ENCODE measurements around the gene CREBL2.
"Not testable (repeated sequence)": the region's sequence is repeated elsewhere in the genome, so short reads cannot be mapped to it uniquely, and the experiment has no call there.

CREBL2 gene

GRCh38 chr12:12630850-12631249, 19.2 kb downstream of the CREBL2 start:
- Mint-ChIP-seq H3K4me1 (peaks cover 26% of the 10 kb centered on the region), H3K27me3 (no peaks in the 10 kb centered on the region), H3K36me3 (peaks cover 13% of the 10 kb centered on the region), H3K9me3 (no peaks in the 10 kb centered on the region), H3K4me3 (no peak overlapping the region), H3K27ac (no peak overlapping the region)
- no peak for DNase-seq (ENCODE audit: low spot score in 2 of 2)
- ATAC-seq (ENCODE audit: low read depth): no peak

GRCh38 chr12:12635651-12636050, 24.0 kb downstream of the CREBL2 start:
- DNase-seq (ENCODE audit: low spot score in 2 of 2): no peak
- H3K36me3 Mint-ChIP-seq: peaks cover 40% of the 10 kb centered on the region
- H3K9me3 Mint-ChIP-seq: no peaks in the 10 kb centered on the region
- no peak for ATAC-seq (ENCODE audit: low read depth)
- no peak overlapping the region for H3K4me3 Mint-ChIP-seq
- no peaks in the 10 kb centered on the region for H3K27me3 Mint-ChIP-seq
- no peak overlapping the region for H3K27ac Mint-ChIP-seq
- peaks cover 13% of the 10 kb centered on the region for H3K4me1 Mint-ChIP-seq

DNA sequence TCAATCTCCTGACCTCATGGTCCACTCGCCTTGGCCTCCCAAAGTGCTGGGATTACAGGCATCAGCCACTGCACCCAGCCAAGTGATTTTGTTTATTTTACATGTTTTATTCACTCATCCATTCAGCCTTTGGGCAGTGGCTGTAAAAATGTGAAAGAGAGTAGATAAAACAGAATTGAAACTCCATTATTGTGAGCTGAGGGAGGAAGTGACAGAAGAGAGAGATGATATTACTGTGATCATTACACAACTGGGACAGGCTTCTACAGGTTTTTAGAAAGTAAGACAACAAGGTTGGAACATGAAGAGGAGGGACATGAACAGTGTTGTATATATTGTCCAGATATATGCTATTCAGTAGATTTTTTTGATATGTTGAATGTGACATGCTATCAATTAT, 25.0 kb downstream of the CREBL2 start:
- Mint-ChIP-seq H3K4me1 (peaks cover 7% of the 10 kb centered on the region), H3K27ac (peak overlapping the region; percentile 16), H3K9me3 (no peaks in the 10 kb centered on the region), H3K4me3 (no peak overlapping the region), H3K36me3 (peaks cover 44% of the 10 kb centered on the region), H3K27me3 (no peaks in the 10 kb centered on the region)
- DNase-seq (ENCODE audit: low spot score in 2 of 2): no peak
- peak; percentile 51 for ATAC-seq (ENCODE audit: low read depth)

DNA sequence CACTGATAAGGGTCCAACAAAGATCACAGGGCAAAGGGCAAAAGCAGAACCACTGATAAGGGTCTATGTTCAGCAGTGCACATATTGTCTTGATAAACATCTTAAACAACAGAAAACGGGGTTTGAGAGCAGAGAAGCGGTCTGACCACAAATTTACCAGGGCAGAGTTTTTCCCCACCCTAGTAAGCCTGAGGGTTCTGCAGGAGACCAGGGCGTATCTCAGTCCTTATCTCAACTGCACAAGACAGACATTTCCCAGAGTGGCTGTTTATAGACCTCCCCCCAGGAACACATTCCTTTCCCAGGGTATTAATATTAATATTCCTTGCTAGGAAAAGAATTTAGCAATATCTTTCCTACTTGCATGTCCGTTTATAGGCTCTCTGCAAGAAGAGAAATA, 28.3 kb downstream of the CREBL2 start:
- H3K9me3 Mint-ChIP-seq; H3K27me3 Mint-ChIP-seq; DNase-seq (ENCODE audit: low spot score in 2 of 2); H3K27ac Mint-ChIP-seq; ATAC-seq (ENCODE audit: low read depth); H3K4me1 Mint-ChIP-seq; H3K4me3 Mint-ChIP-seq: not testable (repeated sequence)
- peaks cover 45% of the 10 kb centered on the region for H3K36me3 Mint-ChIP-seq

DNA sequence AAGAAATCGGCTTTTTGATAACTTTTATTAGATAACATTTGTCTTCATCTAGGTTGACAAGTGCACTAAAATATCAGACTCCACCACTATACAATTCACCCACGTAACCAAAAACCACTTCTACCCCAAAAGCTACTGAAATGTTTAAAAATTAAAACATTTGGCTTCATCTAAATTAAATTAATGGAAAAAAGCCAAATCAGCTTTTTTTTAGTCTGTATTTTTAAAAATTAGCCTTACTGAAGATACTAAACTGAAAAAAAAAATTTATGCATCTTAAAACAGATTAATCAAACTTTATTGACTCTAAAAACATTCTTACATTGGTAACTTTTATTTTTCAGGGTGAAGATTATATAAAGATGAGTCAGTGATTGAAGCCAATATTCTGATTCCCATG, 30.0 kb downstream of the CREBL2 start:
- Mint-ChIP-seq H3K9me3 (no peaks in the 10 kb centered on the region), H3K4me3 (no peak overlapping the region), H3K27ac (no peak overlapping the region), H3K36me3 (peaks cover 37% of the 10 kb centered on the region), H3K4me1 (peaks cover 4% of the 10 kb centered on the region), H3K27me3 (no peaks in the 10 kb centered on the region)
- DNase-seq (ENCODE audit: low spot score in 2 of 2) (no peak), ATAC-seq (ENCODE audit: low read depth) (no peak)

DNA sequence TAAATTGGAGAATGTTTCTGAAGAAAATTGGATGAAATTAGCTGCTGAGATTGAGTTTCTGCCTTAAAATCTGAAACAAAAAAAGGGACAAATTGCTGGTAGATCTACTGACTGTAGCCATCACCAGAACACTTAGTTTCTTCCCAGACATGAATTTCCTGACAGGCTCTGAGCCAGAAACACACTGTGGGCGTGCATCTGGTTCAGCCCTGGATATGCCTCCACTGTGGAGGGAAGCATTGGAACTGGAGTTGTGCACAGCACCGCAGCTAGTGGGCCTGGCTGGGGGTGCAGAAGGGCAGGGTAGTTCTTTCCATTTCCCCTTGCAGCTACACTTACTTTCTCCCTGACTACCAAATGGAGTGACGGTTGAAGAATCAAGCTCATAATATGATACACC, 31.2 kb downstream of the CREBL2 start:
- H3K27me3 Mint-ChIP-seq: no peaks in the 10 kb centered on the region

DNA sequence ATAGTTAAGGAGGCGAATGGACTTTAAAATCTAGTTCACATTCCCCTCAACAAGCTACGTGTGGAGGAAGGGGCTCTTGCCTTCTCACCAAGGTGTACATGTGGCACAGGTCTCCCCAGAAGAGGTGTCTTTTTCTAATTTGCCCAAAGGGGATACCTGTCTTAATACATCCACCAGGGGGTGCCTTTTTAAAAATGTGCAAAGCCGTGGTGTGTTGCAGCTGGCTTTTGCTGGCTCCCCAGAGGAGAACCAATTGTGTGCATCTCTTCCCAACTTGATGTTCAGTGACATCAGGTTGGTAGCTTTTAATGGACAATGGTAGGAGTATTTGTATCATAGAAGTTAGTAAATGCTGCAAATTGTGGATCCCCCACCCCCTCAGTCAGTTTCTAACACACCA, 33.8 kb downstream of the CREBL2 start:
- Mint-ChIP-seq H3K4me1 (peaks cover 2% of the 10 kb centered on the region), H3K9me3 (peaks cover 14% of the 10 kb centered on the region), H3K4me3 (no peak overlapping the region), H3K36me3 (peaks cover 18% of the 10 kb centered on the region), H3K27ac (peak overlapping the region; percentile 53), H3K27me3 (no peaks in the 10 kb centered on the region)
- DNase-seq (ENCODE audit: low spot score in 2 of 2) (peak; percentile 31 to 63), ATAC-seq (ENCODE audit: low read depth) (peak; percentile 98)

More for the DNA sequence above, 31.2 kb downstream of the CREBL2 start:
- Mint-ChIP-seq H3K27ac (no peak overlapping the region), H3K9me3 (no peaks in the 10 kb centered on the region), H3K4me1 (peaks cover 2% of the 10 kb centered on the region), H3K4me3 (no peak overlapping the region), H3K36me3 (peaks cover 29% of the 10 kb centered on the region)
- ATAC-seq (ENCODE audit: low read depth) (no peak), DNase-seq (ENCODE audit: low spot score in 2 of 2) (no peak)

DNA sequence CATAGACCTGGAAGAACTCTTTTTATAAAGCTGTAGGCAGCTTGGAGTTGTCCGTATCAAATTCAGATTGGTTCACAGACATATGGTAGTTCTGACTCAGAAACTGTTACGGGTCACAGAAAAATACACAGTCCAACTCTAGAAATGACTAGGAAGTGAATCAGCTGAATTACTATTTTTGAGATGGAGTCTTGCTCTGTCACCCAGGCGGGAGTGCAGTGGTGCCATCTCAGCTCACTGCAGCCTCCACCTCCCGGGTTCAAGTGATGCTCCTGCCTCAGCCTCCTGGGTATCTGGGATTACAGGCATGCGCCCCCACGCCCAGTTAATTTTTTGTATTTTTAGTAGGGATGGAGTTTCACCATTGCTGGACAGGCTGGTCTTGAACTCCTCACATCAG, 34.3 kb downstream of the CREBL2 start:
- H3K4me1 Mint-ChIP-seq; H3K27ac Mint-ChIP-seq; H3K27me3 Mint-ChIP-seq; ATAC-seq (ENCODE audit: low read depth); H3K4me3 Mint-ChIP-seq; DNase-seq (ENCODE audit: low spot score in 2 of 2): not testable (repeated sequence)
- peaks cover 14% of the 10 kb centered on the region for H3K9me3 Mint-ChIP-seq
- H3K36me3 Mint-ChIP-seq: peaks cover 16% of the 10 kb centered on the region

- ATAC-seq (ENCODE audit: low read depth) (no peak), DNase-seq (ENCODE audit: low spot score in 2 of 2) (no peak)
- Mint-ChIP-seq H3K36me3 (peaks cover 15% of the 10 kb centered on the region), H3K27ac (no peak overlapping the region), H3K4me3 (no peak overlapping the region), H3K9me3 (peaks cover 16% of the 10 kb centered on the region), H3K27me3 (no peaks in the 10 kb centered on the region), H3K4me1 (peaks cover 2% of the 10 kb centered on the region)
Measured at GRCh38 chr12:12646483-12647072, 34.9 kb downstream of the CREBL2 start.

DNA sequence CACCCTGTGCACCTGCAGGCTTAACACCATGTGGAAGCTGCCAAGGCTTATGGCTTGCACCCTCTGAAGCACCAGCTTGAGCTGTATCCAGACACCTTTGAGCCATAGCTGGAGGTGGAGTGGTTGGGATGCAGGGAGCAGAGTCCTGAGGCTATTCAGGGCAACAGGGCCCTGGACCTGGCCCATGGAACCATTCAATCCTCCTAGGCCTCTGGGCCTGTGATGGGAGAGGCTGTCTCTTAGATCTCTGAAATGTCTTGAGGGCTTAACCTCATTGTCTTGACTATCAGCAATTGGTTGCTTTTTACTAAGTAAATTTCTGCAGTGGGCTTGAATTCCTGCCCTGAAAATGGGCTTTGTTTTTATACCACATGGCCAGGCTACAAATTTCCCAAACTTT, 36.6 kb downstream of the CREBL2 start:
- Mint-ChIP-seq H3K36me3 (peaks cover 9% of the 10 kb centered on the region), H3K27me3 (no peaks in the 10 kb centered on the region), H3K4me1 (peaks cover 2% of the 10 kb centered on the region), H3K4me3 (no peak overlapping the region), H3K9me3 (peaks cover 16% of the 10 kb centered on the region), H3K27ac (no peak overlapping the region)
- DNase-seq (ENCODE audit: low spot score in 2 of 2): no peak
- no peak for ATAC-seq (ENCODE audit: low read depth)

DNA sequence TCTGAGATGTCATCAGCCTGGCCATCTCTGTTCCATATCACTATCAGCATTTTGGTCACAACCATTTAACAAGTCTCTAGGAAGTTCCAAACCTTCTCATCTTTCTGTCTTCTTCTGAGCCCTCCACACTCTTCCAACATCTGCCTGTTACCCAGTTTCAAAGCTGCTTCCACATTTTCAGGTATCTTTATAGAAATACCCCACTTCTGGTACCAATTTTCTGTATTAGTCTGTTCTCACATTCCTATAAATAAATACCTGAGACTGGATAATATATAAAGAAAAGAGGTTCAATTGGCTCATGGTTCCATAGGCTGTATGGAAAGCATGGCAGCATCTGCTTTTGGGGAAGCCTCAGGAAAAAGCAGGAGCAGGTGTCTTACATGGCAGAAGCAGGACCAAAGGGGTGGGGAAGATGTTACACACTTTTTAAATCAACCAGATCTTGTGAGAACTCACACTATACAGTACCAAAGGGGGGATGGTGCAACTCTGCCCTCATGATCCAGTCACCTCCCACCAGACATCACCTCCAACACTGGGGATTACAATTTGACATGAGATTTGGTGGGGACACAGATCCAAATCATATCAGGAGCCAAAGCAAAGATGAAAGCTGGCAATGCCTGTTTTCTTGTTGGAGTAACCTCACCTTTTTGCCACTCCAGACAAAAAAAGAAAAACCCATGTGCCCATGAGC, 37.4 kb downstream of the CREBL2 start:
- DNase-seq (ENCODE audit: low spot score in 2 of 2): no peak
- no peak overlapping the region for H3K4me3 Mint-ChIP-seq
- H3K4me1 Mint-ChIP-seq: peaks cover 2% of the 10 kb centered on the region
- H3K27me3 Mint-ChIP-seq: no peaks in the 10 kb centered on the region
- H3K36me3 Mint-ChIP-seq: peaks cover 7% of the 10 kb centered on the region
- ATAC-seq (ENCODE audit: low read depth): no peak
- H3K27ac Mint-ChIP-seq: no peak overlapping the region
- H3K9me3 Mint-ChIP-seq: peaks cover 16% of the 10 kb centered on the region

- no peak for DNase-seq (ENCODE audit: low spot score in 2 of 2)
Measured at GRCh38 chr12:12651752-12652151, 40.1 kb downstream of the CREBL2 start.

GRCh38 chr12:12652704-12653103, 41.0 kb downstream of the CREBL2 start:
- not testable (repeated sequence) for H3K4me1 Mint-ChIP-seq; ATAC-seq (ENCODE audit: low read depth); H3K27me3 Mint-ChIP-seq; DNase-seq (ENCODE audit: low spot score in 2 of 2); H3K36me3 Mint-ChIP-seq; H3K4me3 Mint-ChIP-seq; H3K27ac Mint-ChIP-seq
- peaks cover 16% of the 10 kb centered on the region for H3K9me3 Mint-ChIP-seq

More at GRCh38 chr12:12651752-12652151, 40.1 kb downstream of the CREBL2 start:
- no peak overlapping the region for H3K27ac Mint-ChIP-seq
- H3K27me3 Mint-ChIP-seq: no peaks in the 10 kb centered on the region
- no peak for ATAC-seq (ENCODE audit: low read depth)
- H3K36me3 Mint-ChIP-seq: peaks cover 7% of the 10 kb centered on the region
- H3K4me3 Mint-ChIP-seq: no peak overlapping the region
- peaks cover 16% of the 10 kb centered on the region for H3K9me3 Mint-ChIP-seq
- peaks cover 5% of the 10 kb centered on the region for H3K4me1 Mint-ChIP-seq

- Mint-ChIP-seq H3K36me3 (peaks cover 3% of the 10 kb centered on the region), H3K9me3 (peaks cover 10% of the 10 kb centered on the region), H3K4me1 (peaks cover 5% of the 10 kb centered on the region), H3K27me3 (no peaks in the 10 kb centered on the region), H3K4me3 (no peak overlapping the region), H3K27ac (no peak overlapping the region)
- ATAC-seq (ENCODE audit: low read depth) (no peak), DNase-seq (ENCODE audit: low spot score in 2 of 2) (no peak)
Measured at GRCh38 chr12:12653922-12654321, 42.2 kb downstream of the CREBL2 start.
